ENCODE data around the gene SLC22A16. TPM values are rescaled to one million over a fixed set of nuclear protein-coding genes. Genes with fewer than 3 reads are reported as not detected.

Gene SLC22A16
- total RNA-seq, 3 donors from 2014 or later, result 0.15 to 2.9 (median 0.33) TPM

DNA sequence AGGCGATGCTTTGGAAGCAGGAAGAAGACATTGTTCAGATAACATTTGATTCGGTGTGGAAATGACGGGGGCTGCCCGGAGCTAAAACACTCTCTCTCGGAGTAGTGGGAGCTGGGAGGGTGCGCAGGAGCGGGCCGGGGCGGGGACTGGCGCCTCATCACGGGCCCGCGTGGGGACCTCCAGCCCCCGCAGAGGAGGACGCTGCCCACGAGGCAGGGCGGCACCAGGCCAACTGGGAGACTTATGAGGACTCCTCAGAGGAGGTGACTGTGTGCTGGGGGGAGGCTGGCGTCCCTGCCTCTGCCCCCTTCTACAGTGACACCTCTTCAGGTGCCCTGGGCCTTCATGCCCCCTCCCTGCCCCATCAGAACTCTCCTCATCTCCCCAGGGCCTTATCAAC lies 76.2 kb downstream of the SLC22A16 start:
- peak overlapping the region; percentile 33 to 70 (median 49) for H3K4me3 ChIP-seq
- no peak for DNase-seq (ENCODE audit: low spot score in 2 of 2)
- no peaks in the 10 kb centered on the region for H3K27me3 ChIP-seq
- no peaks in the 10 kb centered on the region for H3K36me3 ChIP-seq
- H3K9me3 ChIP-seq, result no peaks in the 10 kb centered on the region
- intact Hi-C loops (cut with DNase I; ENCODE audit: low total_unique reads), result no loop called here
- peak overlapping the region in 1 of 2 donors; percentile 21 for H3K27ac ChIP-seq
- no peak for TF ChIP-seq POLR2AphosphoS5 (IDR thresholded peaks at IDR 0.05)
- TF ChIP-seq, protein P1, sequence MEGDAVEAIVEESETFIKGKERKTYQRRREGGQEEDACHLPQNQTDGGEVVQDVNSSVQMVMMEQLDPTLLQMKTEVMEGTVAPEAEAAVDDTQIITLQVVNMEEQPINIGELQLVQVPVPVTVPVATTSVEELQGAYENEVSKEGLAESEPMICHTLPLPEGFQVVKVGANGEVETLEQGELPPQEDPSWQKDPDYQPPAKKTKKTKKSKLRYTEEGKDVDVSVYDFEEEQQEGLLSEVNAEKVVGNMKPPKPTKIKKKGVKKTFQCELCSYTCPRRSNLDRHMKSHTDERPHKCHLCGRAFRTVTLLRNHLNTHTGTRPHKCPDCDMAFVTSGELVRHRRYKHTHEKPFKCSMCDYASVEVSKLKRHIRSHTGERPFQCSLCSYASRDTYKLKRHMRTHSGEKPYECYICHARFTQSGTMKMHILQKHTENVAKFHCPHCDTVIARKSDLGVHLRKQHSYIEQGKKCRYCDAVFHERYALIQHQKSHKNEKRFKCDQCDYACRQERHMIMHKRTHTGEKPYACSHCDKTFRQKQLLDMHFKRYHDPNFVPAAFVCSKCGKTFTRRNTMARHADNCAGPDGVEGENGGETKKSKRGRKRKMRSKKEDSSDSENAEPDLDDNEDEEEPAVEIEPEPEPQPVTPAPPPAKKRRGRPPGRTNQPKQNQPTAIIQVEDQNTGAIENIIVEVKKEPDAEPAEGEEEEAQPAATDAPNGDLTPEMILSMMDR (IDR thresholded peaks at IDR 0.05), result no peak
- TF ChIP-seq POLR2A (IDR thresholded peaks at IDR 0.05), result no peak
- no peaks in the 10 kb centered on the region for H3K4me1 ChIP-seq

DNA sequence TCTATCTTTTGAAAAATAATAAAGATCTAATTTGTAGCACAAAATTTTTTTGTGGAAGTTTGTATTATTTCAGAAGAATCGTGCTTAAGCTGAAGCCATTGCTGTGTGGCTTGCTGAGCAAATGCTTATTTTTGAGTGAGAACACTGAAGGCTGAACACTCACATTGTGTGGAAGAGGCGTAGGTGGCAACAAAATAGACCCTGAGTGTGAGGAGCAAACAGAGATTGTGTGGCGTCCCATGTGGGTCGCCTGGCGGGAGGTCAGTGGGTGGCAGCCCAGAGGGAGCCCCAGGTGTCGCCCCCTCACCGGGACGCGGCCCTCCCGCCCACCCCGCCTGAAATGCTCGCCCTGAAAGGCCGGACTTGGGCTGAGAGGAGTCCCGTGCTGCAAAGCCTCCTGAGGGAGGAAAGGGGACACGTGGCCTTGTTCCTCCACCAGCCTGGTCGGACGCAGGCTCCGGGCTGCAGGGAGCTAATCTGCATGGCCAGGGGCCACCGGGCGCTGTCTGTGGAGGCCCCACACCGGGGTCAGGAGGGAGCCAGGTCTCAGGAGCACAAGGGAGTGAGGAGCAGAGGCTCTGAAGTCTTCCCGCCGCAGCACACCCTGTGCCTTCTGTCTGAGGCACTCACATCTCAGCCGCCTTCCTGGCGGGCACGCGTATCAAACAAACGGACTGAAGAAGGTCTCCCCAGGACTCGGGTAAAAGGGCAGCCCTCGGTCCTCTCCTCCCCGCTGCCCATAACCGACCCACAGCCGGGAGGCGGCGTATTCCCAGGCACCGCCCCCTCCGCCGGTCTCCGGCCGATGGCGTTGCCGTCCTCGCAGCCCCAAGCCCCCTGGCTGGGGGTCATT lies 77.0 kb downstream of the SLC22A16 start:
- H3K27ac ChIP-seq, result peak overlapping the region; percentile 21 to 57
- peak overlapping the region; percentile 33 to 70 (median 49) for H3K4me3 ChIP-seq
- no peaks in the 10 kb centered on the region for H3K4me1 ChIP-seq
- H3K36me3 ChIP-seq, result no peaks in the 10 kb centered on the region
- no peaks in the 10 kb centered on the region for H3K27me3 ChIP-seq
- TF ChIP-seq POLR2A (IDR thresholded peaks at IDR 0.05) (no peak), POLR2AphosphoS5 (IDR thresholded peaks at IDR 0.05) (no peak)
- TF ChIP-seq, protein P1 (IDR thresholded peaks at IDR 0.05), result no peak
- no peaks in the 10 kb centered on the region for H3K9me3 ChIP-seq
- intact Hi-C loops (cut with DNase I; ENCODE audit: low total_unique reads), result no loop called here
- no peak for DNase-seq (ENCODE audit: low spot score in 2 of 2)

DNA sequence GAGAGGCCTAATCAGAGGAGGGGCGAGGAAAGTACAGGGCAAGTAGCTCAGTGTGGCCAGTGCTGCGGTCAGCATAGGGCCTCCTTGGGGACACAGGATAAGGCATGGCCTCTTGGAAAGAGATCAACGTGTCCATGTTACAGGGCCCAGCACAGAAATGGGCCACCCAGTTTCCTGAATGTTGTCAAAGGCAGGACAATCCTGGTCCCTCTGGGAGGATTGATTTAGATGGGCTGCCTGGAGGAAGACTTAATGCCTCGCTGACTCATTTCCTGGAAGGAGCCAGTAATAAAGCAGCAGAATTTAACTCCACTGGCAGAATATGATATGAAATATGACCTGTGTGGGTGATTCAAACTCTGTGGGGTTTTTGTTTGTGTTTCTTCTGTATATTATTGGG lies 77.6 kb downstream of the SLC22A16 start:
- no peaks in the 10 kb centered on the region for H3K9me3 ChIP-seq
- TF ChIP-seq POLR2AphosphoS5 (IDR thresholded peaks at IDR 0.05) (no peak), POLR2A (IDR thresholded peaks at IDR 0.05) (no peak)
- TF ChIP-seq, protein P1 (IDR thresholded peaks at IDR 0.05), result no peak
- H3K4me1 ChIP-seq, result no peaks in the 10 kb centered on the region
- intact Hi-C loops (cut with DNase I; ENCODE audit: low total_unique reads), result no loop called here
- DNase-seq (ENCODE audit: low spot score in 2 of 2), result no peak
- H3K27ac ChIP-seq, result no peak overlapping the region
- H3K36me3 ChIP-seq, result no peaks in the 10 kb centered on the region
- H3K4me3 ChIP-seq, result no peak overlapping the region
- H3K27me3 ChIP-seq, result no peaks in the 10 kb centered on the region

DNA sequence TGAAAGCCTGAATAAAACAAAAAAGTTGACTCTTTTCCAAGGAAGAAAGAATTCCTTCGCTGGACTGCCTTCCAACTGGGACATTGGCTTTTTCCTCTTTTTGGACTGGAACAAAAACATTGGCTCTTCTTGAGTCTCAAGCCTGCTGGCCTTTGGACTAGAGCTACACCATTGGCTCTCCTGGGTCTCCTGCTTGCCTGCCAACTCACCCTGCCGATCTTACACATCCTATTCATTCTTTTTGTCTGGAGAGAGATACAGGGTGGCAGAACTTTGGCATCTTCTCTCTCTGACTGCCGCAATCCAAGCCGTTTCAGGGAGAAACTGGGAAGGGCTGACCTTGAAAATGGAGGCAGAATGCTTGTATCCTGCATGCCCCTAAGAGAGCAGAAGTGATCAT lies 81.2 kb downstream of the SLC22A16 start:
- intact Hi-C loops (cut with DNase I; ENCODE audit: low total_unique reads), result no loop called here
- TF ChIP-seq POLR2A (IDR thresholded peaks at IDR 0.05) (no peak), POLR2AphosphoS5 (IDR thresholded peaks at IDR 0.05) (no peak)
- TF ChIP-seq, protein P1 (IDR thresholded peaks at IDR 0.05), result no peak

DNA sequence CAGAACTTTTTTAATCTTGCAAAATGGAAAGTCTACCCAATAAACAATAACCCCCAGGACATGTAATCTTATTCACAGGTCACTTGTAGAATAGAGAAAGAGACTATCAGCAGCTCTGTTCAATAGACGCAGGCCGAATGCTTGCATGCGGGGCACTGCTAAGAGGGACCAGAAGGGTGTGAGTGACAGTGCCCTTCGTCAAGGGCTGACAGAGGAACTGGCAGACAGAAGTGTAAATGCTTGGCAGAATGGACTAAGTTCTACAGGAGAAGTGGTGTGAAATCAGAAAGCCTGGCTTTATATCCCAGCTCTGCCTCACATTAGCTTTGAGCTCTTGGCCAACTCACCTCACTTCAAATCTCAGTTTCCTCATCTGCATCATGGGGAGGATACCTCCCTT lies 82.0 kb downstream of the SLC22A16 start:
- Histone ChIP-seq H3K27ac (no peak overlapping the region), H3K4me1 (no peaks in the 10 kb centered on the region), H3K4me3 (no peak overlapping the region), H3K9me3 (no peaks in the 10 kb centered on the region), H3K36me3 (no peaks in the 10 kb centered on the region), H3K27me3 (no peaks in the 10 kb centered on the region)
- intact Hi-C loops (cut with DNase I; ENCODE audit: low total_unique reads), result no loop called here
- DNase-seq (ENCODE audit: low spot score in 2 of 2), result no peak
- TF ChIP-seq POLR2A (IDR thresholded peaks at IDR 0.05) (no peak), POLR2AphosphoS5 (IDR thresholded peaks at IDR 0.05) (no peak)
- TF ChIP-seq, protein P1 (IDR thresholded peaks at IDR 0.05), result no peak

More for the DNA sequence above, 81.2 kb downstream of the SLC22A16 start:
- Histone ChIP-seq H3K27me3 (no peaks in the 10 kb centered on the region), H3K4me1 (no peaks in the 10 kb centered on the region), H3K4me3 (no peak overlapping the region), H3K27ac (no peak overlapping the region), H3K36me3 (no peaks in the 10 kb centered on the region), H3K9me3 (no peaks in the 10 kb centered on the region)
- DNase-seq (ENCODE audit: low spot score in 2 of 2), result no peak

Data from breast epithelium (tissue), 4 donors.